Stimulated activated CD4-positive, alpha-beta T cell treated with anti-CD3 and anti-CD28 coated beads, TNF-alpha, amount 100 ng/mL, for 24 hours (primary cell): Measurements from ENCODE around the gene EVC.

Source experiments
- DNase-seq, 3 experiments: peaks; one replicate each; pipeline ENCODE4 v3.0.0-alpha.2; 2020; ENCODE audit warnings: low read depth in 3 of 3

EVC gene

DNA sequence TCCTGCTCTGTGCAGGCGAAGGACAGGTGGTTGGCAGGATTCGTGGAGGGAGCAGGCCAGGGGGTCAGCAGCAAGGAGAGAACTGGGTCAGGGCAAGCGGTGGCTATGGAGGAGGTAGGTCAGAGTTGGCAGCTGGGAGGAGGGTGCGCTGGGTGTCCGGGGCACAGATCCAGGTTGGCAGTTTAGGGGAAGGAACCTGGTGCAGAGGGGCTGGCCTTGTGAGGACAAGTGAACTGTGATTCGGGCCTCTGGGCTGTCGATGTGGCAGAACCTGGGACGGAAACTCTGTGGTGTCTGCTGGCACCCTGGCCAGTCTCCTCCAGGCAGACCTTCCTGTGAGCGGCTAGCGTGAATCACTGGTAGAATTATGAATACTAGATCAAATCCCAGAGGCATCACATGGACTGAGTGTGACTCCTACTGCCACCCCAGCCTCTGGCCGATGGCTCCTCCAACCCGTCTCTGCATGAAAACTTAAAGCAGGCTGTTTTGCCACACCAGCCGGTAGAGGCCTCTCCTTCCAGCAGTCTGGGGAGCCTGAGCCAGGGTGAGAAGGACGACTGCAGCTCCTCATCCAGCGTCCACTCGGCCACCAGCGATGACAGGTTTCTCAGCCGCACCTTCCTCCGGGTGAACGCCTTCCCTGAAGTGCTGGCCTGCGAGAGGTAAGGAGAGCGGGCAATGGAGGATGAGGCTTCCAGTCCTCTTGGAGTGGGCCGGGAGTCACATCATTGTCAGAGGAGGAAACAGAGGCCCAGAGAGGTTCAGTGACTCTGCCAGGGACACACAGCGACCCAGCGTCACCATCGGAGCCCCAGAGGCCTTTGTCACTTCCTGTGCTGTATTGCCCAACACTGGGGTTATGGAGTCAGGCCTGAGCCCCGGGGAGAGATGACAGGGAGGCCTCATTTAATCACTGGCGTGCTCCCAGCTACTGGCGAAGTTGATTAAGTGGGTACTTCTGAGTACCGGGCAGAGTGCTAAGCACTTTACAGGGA, 20.3 kb downstream of the EVC start:
- no peak for DNase-seq

DNA sequence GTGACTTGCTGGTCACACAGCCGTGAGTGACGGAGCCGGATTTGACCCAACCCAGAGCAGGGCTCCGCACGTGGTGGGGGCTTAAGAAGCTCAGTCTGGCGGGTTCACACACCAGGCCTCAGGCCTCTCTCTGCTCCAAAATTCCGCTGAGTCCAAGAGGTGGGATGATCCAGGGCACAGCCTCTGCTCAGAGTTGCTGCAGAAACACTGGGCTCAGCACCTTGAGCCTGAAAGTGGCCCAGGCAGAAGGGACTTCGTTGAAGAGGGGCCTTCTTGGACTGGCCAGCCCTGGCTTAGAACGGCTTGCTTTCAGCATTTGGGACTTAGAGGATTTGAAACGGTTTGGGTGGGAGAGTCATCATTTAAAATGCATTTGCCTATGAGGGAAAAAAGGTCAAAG, 21.2 kb downstream of the EVC start:
- no peak for DNase-seq

DNA sequence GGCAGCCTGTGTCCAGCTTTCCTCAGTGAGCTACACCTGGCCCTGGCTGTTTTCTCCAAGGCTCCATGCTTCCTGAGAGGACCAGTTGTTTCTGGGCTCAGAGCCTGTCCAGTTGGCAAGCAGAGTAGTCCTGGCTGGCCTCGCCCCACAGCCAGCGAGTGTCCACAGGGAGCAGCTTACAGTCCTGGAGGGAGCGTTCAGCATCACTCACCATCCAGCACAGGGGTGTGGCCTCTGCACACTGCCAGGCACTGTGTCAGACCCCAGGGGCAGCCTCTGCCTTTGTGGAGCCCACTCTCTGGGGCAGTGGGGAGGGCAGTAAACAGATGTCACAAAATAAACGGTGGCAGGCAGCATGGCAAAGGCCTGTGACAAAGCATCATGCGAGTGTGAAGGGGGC, 23.9 kb downstream of the EVC start:
- DNase-seq, result no peak

DNA sequence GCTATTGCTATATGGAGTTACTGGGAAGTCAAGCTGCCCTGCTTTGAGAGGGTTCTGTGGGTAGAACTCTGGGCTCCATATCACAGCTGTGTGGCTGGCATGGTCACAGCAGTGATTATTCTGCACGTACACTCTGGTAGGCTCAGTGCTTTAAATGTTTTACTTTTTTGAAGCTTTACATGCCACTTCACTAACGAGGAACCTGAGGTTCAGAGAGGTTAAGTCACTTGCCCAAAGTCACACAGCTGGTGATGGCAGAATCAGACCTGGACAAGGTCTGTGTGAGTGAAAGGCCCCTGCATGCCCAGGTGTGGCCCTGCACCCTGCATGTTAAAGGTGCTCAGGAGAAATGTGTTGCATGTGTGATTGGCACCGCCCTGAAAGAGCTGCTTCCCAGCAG, 24.5 kb downstream of the EVC start:
- DNase-seq, result no peak

DNA sequence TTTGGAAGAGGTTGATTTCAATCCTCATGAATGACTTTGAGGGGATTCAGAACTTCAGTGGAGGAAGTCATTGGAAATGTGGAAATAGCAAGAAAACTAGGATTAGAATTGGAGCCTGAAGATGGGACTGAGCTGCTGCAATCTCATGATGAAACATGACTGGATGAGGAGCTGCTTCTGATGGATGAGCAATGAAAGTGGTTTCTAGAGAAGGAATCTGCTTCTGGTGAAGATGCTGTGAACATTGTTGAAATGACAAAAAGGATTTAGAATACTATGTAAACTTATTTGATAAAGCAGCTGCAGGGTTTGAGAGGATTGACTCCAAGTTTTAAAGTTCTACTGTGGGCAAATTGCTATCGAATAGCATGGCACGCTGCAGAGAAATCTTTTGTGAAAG, 27.1 kb downstream of the EVC start:
- DNase-seq, result no peak

DNA sequence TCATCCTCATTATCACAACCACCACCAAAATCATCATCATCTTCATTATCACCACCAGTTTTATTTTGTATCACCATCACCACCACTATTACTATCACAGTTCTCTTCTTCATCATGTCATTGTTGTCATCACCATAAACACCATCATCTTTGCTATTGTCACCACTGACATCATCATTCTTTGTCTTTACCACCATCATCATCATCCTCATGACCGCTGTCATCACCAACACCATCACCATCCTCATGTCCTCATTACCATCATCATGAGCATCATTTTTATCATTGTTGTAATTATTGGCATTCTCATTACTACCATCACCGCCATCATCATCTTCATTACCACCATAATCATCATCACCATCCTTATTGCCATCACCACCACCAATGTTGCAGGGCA, 31.4 kb downstream of the EVC start:
- DNase-seq, result no peak

DNA sequence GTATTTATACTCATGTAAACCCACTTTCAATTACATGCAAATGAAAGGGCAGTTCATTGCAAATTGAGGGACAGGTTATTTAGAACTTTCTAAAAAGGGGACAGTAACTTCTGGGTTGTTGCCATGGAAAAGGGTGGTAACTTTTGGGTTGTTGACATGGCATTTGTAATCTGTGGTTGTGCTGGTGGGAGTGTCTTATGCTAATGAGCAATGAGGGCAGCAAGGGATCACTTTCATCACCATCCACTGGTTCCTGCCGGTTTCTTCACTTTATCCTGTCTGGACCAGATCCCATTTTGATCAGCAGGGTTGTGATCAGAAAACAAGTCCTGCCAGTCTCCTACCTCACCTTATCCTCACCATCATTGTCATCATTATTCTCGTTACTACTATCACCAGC, 32.0 kb downstream of the EVC start:
- DNase-seq, result no peak

DNA sequence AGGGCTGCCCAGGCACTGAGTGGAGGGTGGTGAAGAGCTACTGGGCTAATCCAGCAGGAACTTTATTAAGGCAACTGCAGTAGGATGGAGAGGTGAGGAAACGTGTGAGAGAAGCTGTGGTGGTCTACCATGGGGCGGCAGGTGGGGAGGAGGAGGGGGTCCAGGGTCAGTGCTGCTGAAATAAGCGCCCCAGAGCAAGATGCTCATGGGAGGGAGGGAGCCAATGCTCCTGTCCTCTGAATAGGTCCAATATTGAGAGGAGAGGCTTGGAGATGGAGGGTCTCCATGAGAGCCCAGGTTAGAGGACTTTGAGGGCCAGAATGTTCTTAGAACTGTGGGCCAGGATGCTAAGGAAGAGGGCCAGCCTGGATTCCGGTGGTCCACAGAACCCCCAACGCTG, 35.2 kb downstream of the EVC start:
- DNase-seq, result no peak

DNA sequence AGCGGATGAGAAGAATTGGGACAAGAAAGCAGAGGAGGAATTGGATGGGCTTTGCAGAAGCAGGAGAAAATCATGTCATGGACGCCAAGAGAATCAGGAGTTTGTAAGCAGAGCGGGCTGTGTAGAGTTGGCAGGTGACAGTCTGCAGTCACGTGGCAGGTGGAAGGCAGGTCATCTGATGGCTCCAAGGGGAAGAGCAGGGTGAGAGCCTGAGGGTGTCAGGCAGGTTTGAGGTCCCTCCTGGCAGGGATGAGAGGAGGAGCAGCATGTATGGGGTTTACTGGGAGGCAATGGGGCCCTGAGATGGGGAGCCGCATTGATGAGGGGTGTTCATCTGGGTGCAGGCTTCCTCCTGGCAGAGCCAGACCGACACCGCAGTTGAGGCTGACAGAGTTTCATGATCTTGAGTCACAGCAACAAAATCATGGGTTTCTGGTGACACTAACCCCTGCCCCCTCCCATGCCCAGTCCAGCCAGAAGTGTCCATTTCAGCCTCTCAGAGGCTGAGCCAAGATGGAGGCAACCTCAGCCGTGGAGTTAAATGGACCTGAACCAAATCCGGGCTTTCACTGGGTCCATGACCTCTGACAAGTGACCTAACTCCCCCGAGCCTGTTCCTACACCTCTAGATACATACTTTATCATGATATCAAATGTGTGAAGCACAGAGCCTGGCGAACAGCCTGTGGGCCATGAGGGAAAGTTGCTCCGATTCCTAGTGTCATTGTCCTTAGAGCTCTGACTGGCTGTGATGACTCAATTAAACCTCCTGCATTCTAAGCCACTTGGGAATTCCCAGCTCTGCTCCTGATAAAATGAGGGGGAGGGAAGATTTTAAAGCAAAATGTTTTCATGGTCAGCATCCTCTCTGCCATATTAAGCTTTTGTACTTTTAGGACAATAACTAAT, 36.1 kb downstream of the EVC start:
- no peak for DNase-seq

DNA sequence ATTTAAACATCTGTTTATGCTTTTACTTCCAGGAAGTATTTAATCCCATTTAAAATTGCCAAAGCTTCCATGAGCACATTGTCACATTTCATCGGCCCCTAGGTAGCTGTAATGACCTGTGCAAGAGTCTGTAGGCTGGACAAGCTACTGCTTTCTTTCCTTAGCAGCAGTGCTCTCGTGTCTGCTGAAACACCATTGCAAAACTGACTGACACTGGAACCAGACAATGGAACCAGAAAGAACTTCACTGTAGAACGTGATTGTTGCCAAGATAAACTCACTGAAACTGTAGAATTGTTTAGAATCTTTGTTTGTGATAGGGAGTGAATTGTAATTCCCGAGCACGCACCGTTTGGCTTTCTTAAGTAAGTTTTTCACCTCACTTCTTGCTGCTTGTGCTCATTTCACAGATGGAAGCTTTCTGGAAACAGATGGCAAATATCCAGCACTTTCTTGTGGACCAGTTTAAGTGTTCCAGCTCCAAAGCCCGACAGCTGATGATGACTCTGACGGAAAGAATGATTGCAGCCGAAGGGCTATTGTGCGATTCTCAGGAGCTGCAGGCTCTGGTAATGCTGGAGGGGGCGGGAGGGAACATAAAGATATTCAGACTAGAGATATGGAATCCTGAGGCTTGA, 36.9 kb downstream of the EVC start:
- no peak for DNase-seq

DNA sequence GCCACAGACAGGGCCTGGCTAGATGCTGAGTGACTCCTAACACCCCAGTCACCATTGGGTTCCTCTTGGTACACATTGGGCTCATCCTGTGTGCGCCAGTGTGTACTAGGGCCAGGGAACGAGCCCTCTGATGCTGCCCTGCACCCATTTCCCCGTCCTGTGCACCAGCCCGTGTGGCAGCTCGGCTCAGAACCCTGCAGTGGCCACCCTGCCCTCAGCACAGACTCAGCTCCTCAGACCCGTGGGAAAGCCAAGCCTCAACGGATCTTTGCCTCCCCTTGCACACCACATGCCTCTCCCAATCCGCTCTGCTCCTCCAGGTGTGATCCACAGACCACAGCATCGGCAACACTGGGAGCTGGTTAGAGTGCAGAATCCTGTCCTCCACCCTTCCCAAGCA, 38.6 kb downstream of the EVC start:
- DNase-seq, result no peak

DNA sequence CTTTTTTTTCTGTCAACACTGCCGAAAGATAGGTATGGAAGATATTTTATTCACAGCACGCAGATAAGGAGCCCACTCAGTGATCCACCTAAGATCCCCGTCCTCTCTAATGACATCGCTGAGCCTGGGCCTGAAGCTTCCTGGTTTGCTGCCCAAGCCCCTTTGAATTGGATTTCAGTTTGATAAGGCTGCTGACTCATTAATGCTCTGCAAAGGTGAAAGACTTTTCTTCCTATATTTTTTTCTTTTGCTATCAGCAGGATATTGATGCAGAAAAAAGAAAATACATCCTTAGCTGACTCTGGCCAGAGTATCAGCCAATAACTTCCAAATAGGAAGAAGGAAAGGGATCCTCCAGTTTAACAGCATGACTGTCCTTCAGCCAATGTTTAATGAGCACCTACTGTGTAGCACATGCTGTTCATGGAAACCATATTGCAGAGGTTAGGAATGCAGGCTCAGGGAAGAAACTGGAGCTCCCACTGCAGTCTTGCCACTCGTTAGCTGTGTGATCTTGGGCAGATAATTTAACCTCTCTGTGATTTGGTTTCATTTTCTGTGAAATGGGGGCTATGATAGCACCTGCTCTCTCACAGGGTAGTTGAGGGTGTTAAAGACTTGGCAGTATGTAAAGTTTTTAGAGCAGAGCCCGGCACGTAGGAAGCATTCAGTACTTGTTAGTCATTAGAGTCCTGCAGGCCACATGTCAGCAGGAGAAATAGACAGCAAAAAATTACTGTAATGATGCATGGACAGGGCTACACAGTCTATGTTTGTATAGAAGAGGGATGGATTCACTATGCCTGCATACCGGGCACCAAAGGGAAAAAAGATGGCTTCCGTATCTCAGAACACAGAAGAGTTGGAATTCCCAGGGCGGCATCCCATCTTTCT, 39.3 kb downstream of the EVC start:
- DNase-seq, result no peak

DNA sequence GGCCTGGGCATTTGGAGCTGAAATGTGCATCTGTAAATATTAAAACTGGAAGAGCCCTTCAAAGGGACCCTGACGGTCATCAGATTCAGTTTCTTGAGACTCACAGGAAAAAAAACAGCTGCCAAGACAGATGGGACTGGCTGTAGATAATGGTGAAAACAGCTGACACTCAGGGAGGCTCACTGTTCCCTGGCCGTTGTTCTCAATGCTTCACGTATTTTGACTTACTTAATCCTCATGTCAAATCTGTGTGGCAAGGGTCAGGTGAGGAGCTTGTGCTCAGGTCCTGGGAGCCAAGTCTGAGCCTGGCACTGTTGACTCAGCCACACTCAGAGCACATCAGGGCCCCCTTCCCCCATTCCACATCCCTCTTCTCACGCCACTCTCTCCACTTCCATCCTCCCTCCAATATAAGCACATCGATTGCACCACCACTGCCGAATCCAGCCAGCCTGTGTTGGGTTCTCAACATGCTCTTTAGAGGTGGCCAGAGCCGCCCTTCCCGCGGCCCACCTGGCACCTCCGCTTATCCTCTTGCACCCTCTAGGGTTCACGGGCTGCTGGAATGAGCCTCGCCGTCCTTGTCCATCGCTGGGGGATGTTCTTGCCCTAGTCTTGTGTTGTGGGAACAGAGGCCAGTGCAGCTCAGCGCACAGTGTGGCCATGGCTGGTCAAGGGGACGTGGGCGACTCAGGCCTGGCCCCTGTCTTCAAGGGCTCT, 40.1 kb downstream of the EVC start:
- no peak for DNase-seq

DNA sequence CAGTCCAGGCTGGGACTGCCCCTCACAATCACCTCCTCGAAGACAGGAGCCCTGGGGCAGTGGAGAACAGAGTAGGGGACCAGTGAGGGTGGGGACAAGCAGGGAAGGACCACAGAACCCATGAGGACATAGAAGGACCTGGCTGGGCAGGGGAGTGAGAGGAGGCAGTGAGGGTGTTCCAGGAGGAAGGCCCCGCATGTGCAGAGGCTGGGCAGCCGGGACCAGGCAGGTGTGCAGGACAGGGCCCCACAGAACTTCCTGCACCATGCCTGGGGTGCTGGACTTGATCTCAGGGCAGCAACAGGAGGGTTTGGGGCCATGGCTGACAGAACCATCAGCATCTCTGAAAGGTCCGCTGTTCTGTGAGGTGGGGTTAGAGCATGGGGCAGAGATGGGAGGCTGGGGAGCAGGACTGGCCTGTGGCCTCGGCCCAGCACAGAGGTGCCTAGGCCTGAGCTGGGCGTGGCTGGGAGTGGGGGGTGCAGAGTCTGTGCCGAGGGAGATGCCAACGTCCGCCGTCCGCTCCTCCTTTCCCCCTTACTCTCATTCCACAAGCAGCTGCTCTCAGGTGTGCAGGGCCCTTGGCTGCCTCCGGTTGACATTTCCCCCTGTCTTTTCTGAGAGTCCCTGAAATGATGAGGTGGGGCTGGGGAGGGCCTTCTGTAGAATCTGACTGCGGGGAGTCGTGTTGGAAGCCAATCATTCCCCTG, 40.8 kb downstream of the EVC start:
- no peak for DNase-seq

DNA sequence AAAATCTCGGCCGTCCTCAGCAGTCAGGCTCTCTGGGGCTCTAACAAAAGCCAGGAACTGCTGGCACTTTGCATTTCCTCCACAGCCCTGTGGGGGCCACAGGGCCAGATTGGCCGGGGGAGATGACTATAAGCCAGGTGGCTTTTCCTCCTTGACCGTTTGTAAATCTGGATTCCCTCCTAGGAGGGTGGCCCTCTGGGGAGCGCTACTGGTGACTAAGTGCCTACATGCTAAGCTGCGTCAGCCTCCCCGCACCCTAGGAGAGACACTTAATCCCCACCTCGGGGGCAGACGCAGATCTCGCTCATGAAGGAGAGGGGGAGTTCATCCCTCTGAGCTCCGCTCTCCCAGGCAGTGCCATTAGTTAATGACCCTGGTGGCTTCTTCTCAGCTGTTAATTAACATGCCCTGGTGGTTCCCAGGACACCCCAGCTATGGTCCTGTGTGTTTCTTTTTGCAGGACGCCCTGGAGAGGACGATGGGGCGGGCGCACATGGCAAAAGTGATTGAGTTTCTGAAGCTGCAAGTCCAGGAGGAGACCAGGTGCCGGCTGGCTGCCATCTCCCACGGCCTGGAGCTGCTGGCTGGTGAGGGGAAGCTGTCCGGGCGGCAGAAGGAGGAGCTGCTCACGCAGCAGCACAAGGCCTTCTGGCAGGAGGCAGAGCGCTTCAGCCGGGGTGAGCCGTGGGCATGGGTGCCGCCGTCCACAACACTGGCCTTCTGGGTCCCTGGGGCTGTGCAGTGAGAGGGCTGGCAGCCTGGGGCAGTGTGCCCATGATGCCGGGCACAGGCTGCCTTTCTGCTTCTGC, 41.6 kb downstream of the EVC start:
- no peak for DNase-seq

DNA sequence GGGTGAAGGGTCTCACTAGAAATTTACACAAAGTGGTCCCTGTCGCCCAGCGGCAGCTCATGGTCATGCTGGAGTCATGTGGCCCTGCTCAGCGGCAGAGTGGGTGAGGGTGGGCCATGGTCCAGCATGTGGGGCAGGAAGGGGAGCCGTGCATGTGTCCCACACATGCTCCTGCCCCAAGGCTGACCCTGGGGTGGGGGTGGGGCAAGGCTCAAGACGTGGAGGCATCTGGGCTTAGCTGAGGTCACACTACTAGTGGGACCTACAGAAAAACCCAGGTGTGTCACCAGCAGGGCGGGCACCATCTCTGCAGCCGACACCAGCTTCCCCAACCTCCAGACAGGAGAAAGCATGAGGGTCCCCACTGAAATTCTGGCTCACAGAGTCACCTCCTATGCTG, 42.4 kb downstream of the EVC start:
- DNase-seq, result no peak

DNA sequence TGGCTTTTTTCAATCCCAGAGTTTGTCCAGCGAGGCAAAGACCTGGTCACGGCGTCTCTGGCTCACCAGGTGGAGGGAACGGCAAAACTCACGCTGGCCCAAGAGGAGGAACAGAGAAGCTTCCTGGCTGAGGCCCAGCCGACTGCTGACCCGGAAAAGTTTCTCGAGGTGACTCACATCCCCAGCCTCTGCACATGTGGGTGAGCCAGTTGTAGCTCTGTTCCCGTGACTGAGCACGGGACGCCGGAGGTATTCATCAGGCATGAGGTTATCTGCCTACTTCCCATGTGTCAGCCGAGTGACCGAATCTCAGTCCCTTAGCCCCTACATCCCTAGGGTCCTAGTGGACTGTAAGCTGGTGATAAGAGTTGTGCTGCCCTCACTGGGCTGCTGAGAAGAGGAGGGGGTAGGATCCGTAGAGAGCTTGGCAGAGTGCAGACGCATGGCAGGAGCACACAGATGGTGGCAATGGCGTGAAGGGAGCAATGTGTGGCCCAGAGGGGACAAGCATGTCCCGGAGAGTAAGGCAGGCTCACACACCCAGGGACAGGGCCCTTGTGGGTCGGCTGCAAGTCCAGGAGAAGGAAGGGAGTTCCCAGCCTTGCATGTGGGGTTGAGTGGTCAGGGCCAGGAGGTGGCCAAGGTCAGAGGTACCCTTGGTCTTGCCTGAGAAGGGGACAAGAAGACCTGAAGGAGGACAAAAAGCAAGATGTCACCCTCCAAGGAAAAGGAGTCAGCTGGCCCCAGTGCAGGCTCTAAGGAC, 42.9 kb downstream of the EVC start:
- no peak for DNase-seq

DNA sequence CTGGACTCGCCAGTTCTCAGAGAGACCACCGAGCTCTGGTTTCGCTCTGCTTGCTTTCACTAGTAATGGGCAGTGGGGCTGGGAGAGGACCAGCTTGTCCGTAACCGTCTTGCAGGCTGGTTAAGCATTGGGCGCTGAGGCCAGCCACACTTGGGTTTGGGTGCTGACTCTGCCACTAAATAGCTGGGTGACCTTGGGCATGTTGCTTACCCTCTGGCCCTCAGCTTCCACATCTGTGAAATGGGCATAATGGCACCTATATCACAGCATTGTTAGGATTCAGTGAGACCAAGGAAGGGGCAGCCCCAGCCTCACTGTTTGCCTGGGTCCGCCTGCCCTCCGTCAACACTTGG, 43.5 kb downstream of the EVC start:
- DNase-seq, result no peak
